HL-60 (cell line): ENCODE data around the gene TPBGL.

Experiments used
- CTCF ChIP-seq: IDR thresholded peaks from one replicate; pipeline ENCODE4 v1.5.1; 2011; ENCODE audit warnings: low read length, control low read depth, inconsistent platforms; ENCODE audit not compliant: insufficient read depth
- GABPA ChIP-seq: IDR thresholded peaks from 2 replicates; pipeline ENCODE4 v1.6.1; 2012; ENCODE audit warnings: low read depth
- POLR2AphosphoS5 ChIP-seq: IDR thresholded peaks from 2 replicates; pipeline ENCODE4 v1.6.1; 2012; ENCODE audit warnings: low read depth
- SPI1 ChIP-seq: IDR thresholded peaks from 2 replicates; pipeline ENCODE4 v1.6.1; 2012; ENCODE audit warnings: low read depth, mild to moderate bottlenecking, borderline replicate concordance
- TF ChIP-seq, protein P1 (sequence below): IDR thresholded peaks from 2 replicates; pipeline ENCODE4 v1.6.1; 2012; ENCODE audit warnings: low read depth; ENCODE audit not compliant: insufficient replicate concordance

- no peak for TF ChIP-seq CTCF
- TF ChIP-seq POLR2AphosphoS5, result 0 out of 2 replicates have a peak, but pooled peaks have one; percentile 8
- TF ChIP-seq, protein P1, sequence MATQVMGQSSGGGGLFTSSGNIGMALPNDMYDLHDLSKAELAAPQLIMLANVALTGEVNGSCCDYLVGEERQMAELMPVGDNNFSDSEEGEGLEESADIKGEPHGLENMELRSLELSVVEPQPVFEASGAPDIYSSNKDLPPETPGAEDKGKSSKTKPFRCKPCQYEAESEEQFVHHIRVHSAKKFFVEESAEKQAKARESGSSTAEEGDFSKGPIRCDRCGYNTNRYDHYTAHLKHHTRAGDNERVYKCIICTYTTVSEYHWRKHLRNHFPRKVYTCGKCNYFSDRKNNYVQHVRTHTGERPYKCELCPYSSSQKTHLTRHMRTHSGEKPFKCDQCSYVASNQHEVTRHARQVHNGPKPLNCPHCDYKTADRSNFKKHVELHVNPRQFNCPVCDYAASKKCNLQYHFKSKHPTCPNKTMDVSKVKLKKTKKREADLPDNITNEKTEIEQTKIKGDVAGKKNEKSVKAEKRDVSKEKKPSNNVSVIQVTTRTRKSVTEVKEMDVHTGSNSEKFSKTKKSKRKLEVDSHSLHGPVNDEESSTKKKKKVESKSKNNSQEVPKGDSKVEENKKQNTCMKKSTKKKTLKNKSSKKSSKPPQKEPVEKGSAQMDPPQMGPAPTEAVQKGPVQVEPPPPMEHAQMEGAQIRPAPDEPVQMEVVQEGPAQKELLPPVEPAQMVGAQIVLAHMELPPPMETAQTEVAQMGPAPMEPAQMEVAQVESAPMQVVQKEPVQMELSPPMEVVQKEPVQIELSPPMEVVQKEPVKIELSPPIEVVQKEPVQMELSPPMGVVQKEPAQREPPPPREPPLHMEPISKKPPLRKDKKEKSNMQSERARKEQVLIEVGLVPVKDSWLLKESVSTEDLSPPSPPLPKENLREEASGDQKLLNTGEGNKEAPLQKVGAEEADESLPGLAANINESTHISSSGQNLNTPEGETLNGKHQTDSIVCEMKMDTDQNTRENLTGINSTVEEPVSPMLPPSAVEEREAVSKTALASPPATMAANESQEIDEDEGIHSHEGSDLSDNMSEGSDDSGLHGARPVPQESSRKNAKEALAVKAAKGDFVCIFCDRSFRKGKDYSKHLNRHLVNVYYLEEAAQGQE, result no peak
- TF ChIP-seq GABPA, result no peak
- no peak for TF ChIP-seq SPI1
Observed at GRCh38 chr11:75260396-75261170, 20.0 kb downstream of the TPBGL start.
